ENCODE data around the gene ANKRD34C.

GRCh38 chr15:79316864-79317263, 34.3 kb downstream of the ANKRD34C start:
- TF ChIP-seq, protein P1, sequence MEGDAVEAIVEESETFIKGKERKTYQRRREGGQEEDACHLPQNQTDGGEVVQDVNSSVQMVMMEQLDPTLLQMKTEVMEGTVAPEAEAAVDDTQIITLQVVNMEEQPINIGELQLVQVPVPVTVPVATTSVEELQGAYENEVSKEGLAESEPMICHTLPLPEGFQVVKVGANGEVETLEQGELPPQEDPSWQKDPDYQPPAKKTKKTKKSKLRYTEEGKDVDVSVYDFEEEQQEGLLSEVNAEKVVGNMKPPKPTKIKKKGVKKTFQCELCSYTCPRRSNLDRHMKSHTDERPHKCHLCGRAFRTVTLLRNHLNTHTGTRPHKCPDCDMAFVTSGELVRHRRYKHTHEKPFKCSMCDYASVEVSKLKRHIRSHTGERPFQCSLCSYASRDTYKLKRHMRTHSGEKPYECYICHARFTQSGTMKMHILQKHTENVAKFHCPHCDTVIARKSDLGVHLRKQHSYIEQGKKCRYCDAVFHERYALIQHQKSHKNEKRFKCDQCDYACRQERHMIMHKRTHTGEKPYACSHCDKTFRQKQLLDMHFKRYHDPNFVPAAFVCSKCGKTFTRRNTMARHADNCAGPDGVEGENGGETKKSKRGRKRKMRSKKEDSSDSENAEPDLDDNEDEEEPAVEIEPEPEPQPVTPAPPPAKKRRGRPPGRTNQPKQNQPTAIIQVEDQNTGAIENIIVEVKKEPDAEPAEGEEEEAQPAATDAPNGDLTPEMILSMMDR (IDR thresholded peaks at IDR 0.05) = no peak
- no peak for TF ChIP-seq POLR2AphosphoS5 (IDR thresholded peaks at IDR 0.05)
- TF ChIP-seq POLR2A (IDR thresholded peaks at IDR 0.05) = no peak
- TF ChIP-seq EP300 (IDR thresholded peaks at IDR 0.05) = no peak

All from gastroesophageal sphincter (tissue), 3 donors.